Activated naive CD8-positive, alpha-beta T cell treated with anti-CD3 and anti-CD28 coated beads for 36 hours (primary cell): ENCODE data around the gene P2RY13. TPM values are rescaled to one million over a fixed set of nuclear protein-coding genes. Genes with fewer than 3 reads are reported as not detected.

Experiments
- DNase-seq: peaks from one replicate; pipeline ENCODE4 v3.0.0; 2021
- H3K27ac Mint-ChIP-seq: one replicate; pipeline ENCODE4 v1.8.0; 2022; ENCODE audit warnings: mild to moderate bottlenecking, moderate library complexity, mixed read lengths
- H3K27me3 Mint-ChIP-seq: one replicate; pipeline ENCODE4 v1.8.0; 2022; ENCODE audit warnings: mild to moderate bottlenecking, mixed read lengths
- H3K36me3 Mint-ChIP-seq: one replicate; pipeline ENCODE4 v1.8.0; 2021; ENCODE audit warnings: mild to moderate bottlenecking, mixed read lengths
- H3K4me1 Mint-ChIP-seq: one replicate; pipeline ENCODE4 v1.8.0; 2021; ENCODE audit warnings: mixed read lengths
- H3K4me3 Mint-ChIP-seq: one replicate; pipeline ENCODE4 v1.8.0; 2022; ENCODE audit warnings: mild to moderate bottlenecking, moderate library complexity, mixed read lengths
- H3K9me3 Mint-ChIP-seq: one replicate; pipeline ENCODE4 v1.8.0; 2022; ENCODE audit warnings: mixed read lengths
- total RNA-seq, 2 experiments: library from RNA; stranded (reverse); gene quantifications; one replicate each; pipeline ENCODE4 v1.2.3, GENCODE V29; 2021

Gene P2RY13
- total RNA-seq, 2 experiments from 2014 or later, result not detected

- no peak overlapping the region for H3K27ac Mint-ChIP-seq
- H3K36me3 Mint-ChIP-seq, result no peaks in the 10 kb centered on the region
- H3K4me1 Mint-ChIP-seq, result peaks cover 11% of the 10 kb centered on the region
- no peaks in the 10 kb centered on the region for H3K9me3 Mint-ChIP-seq
- H3K27me3 Mint-ChIP-seq, result no peaks in the 10 kb centered on the region
- no peak overlapping the region for H3K4me3 Mint-ChIP-seq
- no peak for DNase-seq
Measured at GRCh38 chr3:151314137-151314536, 15.2 kb downstream of the P2RY13 start.

DNA sequence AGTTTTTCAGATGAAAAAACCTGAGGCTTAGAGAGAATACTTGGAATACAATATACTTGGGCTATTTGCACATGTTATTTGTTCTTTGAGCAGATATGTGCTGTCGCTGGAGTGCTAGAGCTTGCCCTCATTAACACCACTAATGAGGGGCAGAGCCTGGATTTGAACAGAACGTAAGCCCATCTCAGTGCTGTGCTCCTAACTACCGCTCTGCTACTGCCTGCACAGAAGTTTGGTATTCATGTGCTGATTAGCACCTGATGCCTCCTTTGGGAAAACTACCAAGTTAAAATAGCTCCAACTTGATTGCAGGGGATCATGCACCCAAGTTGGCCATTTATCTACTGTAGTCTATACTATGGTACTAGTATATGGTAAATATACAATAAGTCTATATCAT lies 16.4 kb downstream of the P2RY13 start:
- Mint-ChIP-seq H3K9me3 (no peaks in the 10 kb centered on the region), H3K4me1 (peaks cover 10% of the 10 kb centered on the region), H3K27me3 (no peaks in the 10 kb centered on the region), H3K36me3 (no peaks in the 10 kb centered on the region), H3K4me3 (no peak overlapping the region), H3K27ac (no peak overlapping the region)
- no peak for DNase-seq

- H3K4me3 Mint-ChIP-seq, result no peak overlapping the region
- peaks cover 2% of the 10 kb centered on the region for H3K36me3 Mint-ChIP-seq
- H3K27ac Mint-ChIP-seq, result no peak overlapping the region
- DNase-seq, result no peak
- H3K4me1 Mint-ChIP-seq, result peaks cover 31% of the 10 kb centered on the region
- H3K27me3 Mint-ChIP-seq, result no peaks in the 10 kb centered on the region
- H3K9me3 Mint-ChIP-seq, result no peaks in the 10 kb centered on the region
Measured at GRCh38 chr3:151309566-151309965, 19.8 kb downstream of the P2RY13 start.

- Mint-ChIP-seq H3K36me3 (peaks cover 2% of the 10 kb centered on the region), H3K27me3 (peaks cover 9% of the 10 kb centered on the region), H3K9me3 (no peaks in the 10 kb centered on the region), H3K27ac (no peak overlapping the region), H3K4me3 (no peak overlapping the region), H3K4me1 (peaks cover 39% of the 10 kb centered on the region)
- DNase-seq, result no peak
Measured at GRCh38 chr3:151307583-151308488, 21.5 kb downstream of the P2RY13 start.

- Mint-ChIP-seq H3K27ac (no peak overlapping the region), H3K4me3 (no peak overlapping the region), H3K27me3 (peaks cover 12% of the 10 kb centered on the region), H3K36me3 (peaks cover 2% of the 10 kb centered on the region), H3K9me3 (no peaks in the 10 kb centered on the region), H3K4me1 (peaks cover 43% of the 10 kb centered on the region)
- no peak for DNase-seq
Measured at GRCh38 chr3:151307131-151307530, 22.2 kb downstream of the P2RY13 start.

GRCh38 chr3:151306168-151306810 lies 23.1 kb downstream of the P2RY13 start:
- H3K4me3 Mint-ChIP-seq, result peak overlapping the region; percentile 33

DNA sequence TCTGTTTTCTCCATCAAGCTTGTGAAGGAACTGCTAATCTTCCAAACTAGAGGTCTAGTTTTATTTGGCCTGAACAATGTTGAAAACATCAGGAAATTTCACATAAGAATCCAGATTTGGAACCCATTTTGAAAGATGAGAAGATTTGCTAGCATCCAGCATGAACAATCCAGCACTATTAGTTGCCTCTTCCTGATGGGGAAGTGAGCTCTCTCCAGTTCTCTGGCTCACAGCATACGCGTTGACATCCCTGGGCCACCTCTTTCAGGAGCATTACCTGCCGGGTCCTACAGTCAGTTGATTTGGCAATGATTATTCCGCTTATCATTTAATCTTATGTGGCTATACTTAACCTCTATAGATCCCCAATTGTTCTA lies 23.6 kb downstream of the P2RY13 start:
- no peak for DNase-seq
- Mint-ChIP-seq H3K27ac (peak overlapping the region; percentile 73), H3K4me1 (peaks cover 54% of the 10 kb centered on the region), H3K36me3 (peaks cover 2% of the 10 kb centered on the region), H3K9me3 (no peaks in the 10 kb centered on the region), H3K4me3 (peak overlapping the region; percentile 44), H3K27me3 (peaks cover 18% of the 10 kb centered on the region)

More at GRCh38 chr3:151306168-151306810, 23.1 kb downstream of the P2RY13 start:
- Mint-ChIP-seq H3K9me3 (no peaks in the 10 kb centered on the region), H3K27ac (peak overlapping the region; percentile 73), H3K4me1 (peaks cover 50% of the 10 kb centered on the region), H3K36me3 (peaks cover 2% of the 10 kb centered on the region), H3K27me3 (peaks cover 16% of the 10 kb centered on the region)
- DNase-seq, result no peak

DNA sequence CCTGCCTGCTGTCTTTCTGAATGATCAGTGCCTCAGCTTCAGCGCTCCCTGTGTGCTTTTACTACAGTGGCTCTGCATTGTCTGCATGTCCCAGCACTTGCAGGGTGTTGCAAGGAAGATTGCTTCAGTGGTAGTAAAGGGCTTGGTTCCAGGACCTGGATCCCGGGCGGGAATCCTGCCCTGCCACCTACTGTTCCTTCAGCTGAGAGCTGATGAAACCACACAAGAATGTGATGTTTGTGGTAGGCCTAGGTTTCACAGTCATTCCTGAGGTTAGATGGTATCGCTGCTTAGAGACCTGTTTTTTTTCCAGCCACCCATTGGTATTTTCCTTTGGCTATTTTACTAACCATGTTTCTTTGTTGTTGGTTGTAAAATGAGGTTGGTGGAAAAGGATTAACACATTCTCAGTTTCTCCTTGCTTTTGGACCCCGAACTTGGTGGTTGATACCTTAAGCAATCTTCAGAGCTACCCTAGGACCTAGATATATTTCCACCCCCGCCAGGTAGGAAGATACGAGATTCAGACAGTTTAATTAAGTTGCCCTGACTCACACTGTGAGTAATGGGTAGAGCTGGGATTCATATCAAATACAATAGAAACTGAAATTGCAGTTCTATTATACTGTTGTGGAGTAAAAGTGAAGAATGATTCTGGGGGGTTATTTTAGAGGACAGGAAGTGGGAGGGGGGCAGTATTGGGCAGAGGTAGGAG lies 24.1 kb downstream of the P2RY13 start:
- H3K27ac Mint-ChIP-seq, result peak overlapping the region; percentile 73
- H3K4me1 Mint-ChIP-seq, result peaks cover 57% of the 10 kb centered on the region
- peaks cover 2% of the 10 kb centered on the region for H3K36me3 Mint-ChIP-seq
- peaks cover 21% of the 10 kb centered on the region for H3K27me3 Mint-ChIP-seq
- no peaks in the 10 kb centered on the region for H3K9me3 Mint-ChIP-seq
- DNase-seq, result peak; percentile 24
- H3K4me3 Mint-ChIP-seq, result peak overlapping the region; percentile 44

DNA sequence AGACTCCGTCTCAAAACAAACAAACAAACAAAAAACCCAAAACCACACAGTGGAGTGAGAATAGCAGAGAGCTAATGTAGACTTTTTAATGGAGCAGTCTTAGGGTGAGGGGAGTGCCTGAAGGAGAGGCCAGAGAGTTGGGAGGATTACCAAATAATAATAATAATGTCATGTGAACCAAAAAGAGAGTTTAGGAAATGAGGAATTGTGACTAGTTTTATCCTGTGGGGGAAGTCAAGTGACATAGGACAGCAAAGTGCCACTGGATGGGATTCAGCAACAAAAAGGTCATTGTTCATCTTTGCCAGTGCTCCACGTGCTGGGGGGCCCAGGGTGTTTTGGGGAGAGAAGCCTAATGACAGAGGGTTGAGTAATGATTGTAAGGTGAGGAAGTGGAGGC lies 25.6 kb downstream of the P2RY13 start:
- Mint-ChIP-seq H3K36me3 (peaks cover 2% of the 10 kb centered on the region), H3K4me3 (no peak overlapping the region), H3K27ac (no peak overlapping the region), H3K9me3 (no peaks in the 10 kb centered on the region), H3K4me1 (peaks cover 57% of the 10 kb centered on the region), H3K27me3 (peaks cover 29% of the 10 kb centered on the region)
- DNase-seq, result no peak

- Mint-ChIP-seq H3K4me1 (peaks cover 48% of the 10 kb centered on the region), H3K27me3 (peaks cover 39% of the 10 kb centered on the region), H3K9me3 (no peaks in the 10 kb centered on the region), H3K36me3 (peaks cover 2% of the 10 kb centered on the region), H3K27ac (no peak overlapping the region), H3K4me3 (no peak overlapping the region)
- no peak for DNase-seq
Measured at GRCh38 chr3:151301787-151302186, 27.6 kb downstream of the P2RY13 start.

- peaks cover 36% of the 10 kb centered on the region for H3K4me1 Mint-ChIP-seq
- H3K27ac Mint-ChIP-seq, result no peak overlapping the region
- DNase-seq, result no peak
- H3K36me3 Mint-ChIP-seq, result no peaks in the 10 kb centered on the region
- no peaks in the 10 kb centered on the region for H3K9me3 Mint-ChIP-seq
- no peak overlapping the region for H3K4me3 Mint-ChIP-seq
- peaks cover 47% of the 10 kb centered on the region for H3K27me3 Mint-ChIP-seq
Measured at GRCh38 chr3:151300539-151300938, 28.8 kb downstream of the P2RY13 start.

- H3K4me3 Mint-ChIP-seq, result no peak overlapping the region
- no peak for DNase-seq
- H3K9me3 Mint-ChIP-seq, result no peaks in the 10 kb centered on the region
- H3K36me3 Mint-ChIP-seq, result no peaks in the 10 kb centered on the region
- H3K4me1 Mint-ChIP-seq, result peaks cover 26% of the 10 kb centered on the region
- no peak overlapping the region for H3K27ac Mint-ChIP-seq
- peaks cover 54% of the 10 kb centered on the region for H3K27me3 Mint-ChIP-seq
Measured at GRCh38 chr3:151299006-151299405, 30.3 kb downstream of the P2RY13 start.

GRCh38 chr3:151297429-151297828 lies 31.9 kb downstream of the P2RY13 start:
- no peak for DNase-seq
- H3K4me1 Mint-ChIP-seq, result peaks cover 17% of the 10 kb centered on the region
- H3K4me3 Mint-ChIP-seq, result no peak overlapping the region
- peaks cover 42% of the 10 kb centered on the region for H3K27me3 Mint-ChIP-seq
- H3K9me3 Mint-ChIP-seq, result no peaks in the 10 kb centered on the region
- H3K27ac Mint-ChIP-seq, result no peak overlapping the region
- no peaks in the 10 kb centered on the region for H3K36me3 Mint-ChIP-seq

- no peak for DNase-seq
- peaks cover 9% of the 10 kb centered on the region for H3K4me1 Mint-ChIP-seq
- no peak overlapping the region for H3K4me3 Mint-ChIP-seq
- H3K9me3 Mint-ChIP-seq, result no peaks in the 10 kb centered on the region
- no peak overlapping the region for H3K27ac Mint-ChIP-seq
- no peaks in the 10 kb centered on the region for H3K36me3 Mint-ChIP-seq
- H3K27me3 Mint-ChIP-seq, result peaks cover 38% of the 10 kb centered on the region
Measured at GRCh38 chr3:151296226-151296625, 33.1 kb downstream of the P2RY13 start.

GRCh38 chr3:151293127-151293526 lies 36.2 kb downstream of the P2RY13 start:
- Mint-ChIP-seq H3K27ac (no peak overlapping the region), H3K4me3 (no peak overlapping the region)

More at GRCh38 chr3:151293127-151293526, 36.2 kb downstream of the P2RY13 start:
- H3K9me3 Mint-ChIP-seq, result no peaks in the 10 kb centered on the region
- no peak for DNase-seq
- peaks cover 21% of the 10 kb centered on the region for H3K27me3 Mint-ChIP-seq
- H3K36me3 Mint-ChIP-seq, result no peaks in the 10 kb centered on the region
- H3K4me1 Mint-ChIP-seq, result peaks cover 5% of the 10 kb centered on the region
